RPMI8226 (cell line): ENCODE data around the gene NOL3.

Experiments
- DNase-seq: peaks from one replicate; pipeline ENCODE4 v3.0.0-alpha.2; 2015

NOL3 gene

GRCh38 chr16:67173323-67173722 is 3.0 kb downstream of the NOL3 start:
- DNase-seq, result no peak

GRCh38 chr16:67173808-67174705 is 3.7 kb downstream of the NOL3 start:
- peak; percentile 97 for DNase-seq

GRCh38 chr16:67174706-67175231 is 4.4 kb downstream of the NOL3 start:
- DNase-seq, result no peak

- no peak for DNase-seq
These were observed 6.3 kb downstream of the NOL3 start for GRCh38 chr16:67176662-67177061.

GRCh38 chr16:67177743-67178699 is 7.7 kb downstream of the NOL3 start:
- DNase-seq, result peak; percentile 99

- DNase-seq, result no peak
These were observed 9.2 kb downstream of the NOL3 start for GRCh38 chr16:67179421-67180080.

GRCh38 chr16:67180166-67180565 is 9.8 kb downstream of the NOL3 start:
- DNase-seq, result no peak

GRCh38 chr16:67181346-67181745 is 11.0 kb downstream of the NOL3 start:
- DNase-seq, result no peak

- DNase-seq, result no peak
These were observed 11.9 kb downstream of the NOL3 start for GRCh38 chr16:67182288-67182687.

- DNase-seq, result no peak
These were observed 12.9 kb downstream of the NOL3 start for GRCh38 chr16:67183284-67183626.

GRCh38 chr16:67183627-67184452 is 13.5 kb downstream of the NOL3 start, which contains the start of gene MATCAP1:
Gene MATCAP1, minus strand, starts transcription at chr16:67183963. Its CDS starts 3,353 bp downstream, at chr16:67180610.
- DNase-seq, result peak; percentile 99

GRCh38 chr16:67184453-67184994 is 14.2 kb downstream of the NOL3 start:
- peak; percentile 68 for DNase-seq

GRCh38 chr16:67184995-67185650 is 14.8 kb downstream of the NOL3 start:
- DNase-seq, result peak; percentile 93

GRCh38 chr16:67185651-67186134 is 15.4 kb downstream of the NOL3 start:
- DNase-seq, result no peak

GRCh38 chr16:67186550-67186950 is 16.2 kb downstream of the NOL3 start:
- no peak for DNase-seq

- DNase-seq, result no peak
These were observed 17.0 kb downstream of the NOL3 start for GRCh38 chr16:67187175-67187890.

- no peak for DNase-seq
These were observed 18.0 kb downstream of the NOL3 start for GRCh38 chr16:67188323-67188722.

GRCh38 chr16:67188798-67189197 is 18.5 kb downstream of the NOL3 start:
- DNase-seq, result no peak

GRCh38 chr16:67190041-67190440 is 19.7 kb downstream of the NOL3 start, which contains the start of gene EXOC3L1:
Gene EXOC3L1, minus strand, starts transcription at chr16:67190136. Its CDS starts 460 bp downstream, at chr16:67189676.
- no peak for DNase-seq
